GM21447 (cell line): ENCODE data around the gene RHEB.

Experiments
- ATAC-seq: cut with Tn5 transposase; IDR thresholded peaks from one replicate; pipeline ENCODE4 v1.9.1; 2021; ENCODE audit not compliant: unreplicated experiment

RHEB gene, protein sequence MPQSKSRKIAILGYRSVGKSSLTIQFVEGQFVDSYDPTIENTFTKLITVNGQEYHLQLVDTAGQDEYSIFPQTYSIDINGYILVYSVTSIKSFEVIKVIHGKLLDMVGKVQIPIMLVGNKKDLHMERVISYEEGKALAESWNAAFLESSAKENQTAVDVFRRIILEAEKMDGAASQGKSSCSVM

DNA sequence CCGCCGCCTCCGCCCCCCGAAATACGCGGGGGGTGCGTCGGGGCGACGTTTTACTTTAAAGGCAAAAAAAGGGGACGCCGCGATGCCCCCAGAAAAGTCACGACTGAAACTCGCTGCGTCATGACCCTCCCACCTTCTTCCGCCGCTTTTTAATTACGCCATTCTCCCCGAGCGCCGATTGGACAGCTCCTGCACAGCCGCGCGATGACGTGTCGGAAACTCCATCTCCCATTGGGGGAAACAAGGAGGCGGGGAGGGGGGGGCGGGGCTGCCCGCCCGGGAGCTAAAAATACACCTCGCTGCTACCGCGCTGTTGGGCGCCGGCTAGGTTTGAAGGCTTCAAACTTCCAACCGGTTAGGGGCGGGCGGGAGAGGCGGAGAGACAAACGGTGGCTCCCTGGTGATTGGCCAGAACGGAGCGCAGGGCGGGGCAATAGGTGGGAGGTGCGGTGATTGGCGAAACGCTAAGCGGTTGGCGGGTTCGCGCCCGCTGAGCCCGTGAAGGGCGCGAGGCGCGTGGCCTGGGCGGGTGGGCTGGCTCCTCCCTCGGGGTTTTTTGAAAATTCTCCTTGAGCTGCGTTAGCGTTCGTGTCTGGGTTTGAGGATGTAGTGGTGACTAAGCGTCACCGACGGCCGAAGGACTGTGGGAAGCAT is at the start of gene RHEB:
RHEB (minus strand) TSS at position 131 of the 654 bp plus-strand sequence. CDS start 384 bp downstream, outside the sequence.
- peak; percentile 78 for ATAC-seq

DNA sequence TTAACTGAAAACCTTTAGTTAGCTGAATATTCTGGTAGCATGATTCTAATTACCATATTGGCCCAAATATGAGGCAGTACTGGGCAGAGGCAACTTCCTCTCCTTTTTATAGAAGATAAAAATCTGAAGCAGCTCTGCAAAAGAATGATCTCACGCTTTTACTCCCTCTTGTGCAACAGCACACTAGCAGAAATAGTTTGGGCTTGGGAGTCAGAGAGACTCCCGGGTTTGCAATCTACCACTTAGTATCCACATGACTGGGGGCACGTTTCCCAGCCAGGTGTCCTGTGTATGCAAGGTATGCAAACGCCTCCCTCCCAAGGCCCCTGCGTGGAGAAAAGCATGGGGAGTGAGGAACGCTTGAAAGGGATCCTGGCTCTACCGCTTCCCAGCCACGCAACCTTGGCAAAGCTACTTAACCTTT is 47.2 kb upstream of the RHEB start:
- no peak for ATAC-seq

DNA sequence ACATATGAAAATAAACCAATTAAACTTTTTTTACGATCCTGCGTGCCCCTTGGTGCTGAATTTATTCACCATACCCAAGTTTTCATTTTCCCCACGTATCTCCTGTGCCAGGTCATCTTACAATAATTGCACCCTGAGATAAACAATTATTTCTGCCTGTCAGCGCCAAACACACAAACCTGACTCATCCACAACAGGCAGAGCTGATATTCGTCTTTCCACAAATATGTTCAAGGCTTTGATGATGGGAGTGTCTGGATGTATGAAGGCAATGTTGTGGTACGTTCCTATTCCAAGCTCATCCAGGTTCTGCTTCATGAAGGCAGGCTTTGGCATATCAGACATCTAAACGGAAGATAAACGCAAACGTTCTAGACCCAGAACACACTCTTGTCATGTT is 45.8 kb upstream of the RHEB start:
- no peak for ATAC-seq

- ATAC-seq, result no peak
Observed at GRCh38 chr7:151560243-151560642, 40.5 kb upstream of the RHEB start.

- no peak for ATAC-seq
Observed at GRCh38 chr7:151559557-151560183, 40.0 kb upstream of the RHEB start.

DNA sequence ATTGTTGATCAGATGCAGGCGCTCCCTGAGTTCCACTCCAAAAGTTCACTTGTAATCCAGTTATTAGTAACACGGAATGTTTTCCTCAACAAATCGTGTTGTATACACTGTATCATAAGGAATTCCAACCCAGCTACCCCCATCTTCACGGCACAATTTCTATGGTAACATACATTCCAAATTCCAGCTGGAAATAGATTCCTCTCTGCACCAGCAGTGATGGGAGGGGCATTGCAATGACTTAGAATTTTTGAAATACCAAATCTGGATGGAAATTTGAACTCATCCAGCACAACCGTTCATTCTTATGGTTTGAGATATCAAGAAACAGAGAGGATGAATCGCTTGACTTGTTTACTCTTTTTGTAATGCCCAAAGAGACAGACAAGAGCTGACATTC is 38.9 kb upstream of the RHEB start:
- ATAC-seq, result no peak

DNA sequence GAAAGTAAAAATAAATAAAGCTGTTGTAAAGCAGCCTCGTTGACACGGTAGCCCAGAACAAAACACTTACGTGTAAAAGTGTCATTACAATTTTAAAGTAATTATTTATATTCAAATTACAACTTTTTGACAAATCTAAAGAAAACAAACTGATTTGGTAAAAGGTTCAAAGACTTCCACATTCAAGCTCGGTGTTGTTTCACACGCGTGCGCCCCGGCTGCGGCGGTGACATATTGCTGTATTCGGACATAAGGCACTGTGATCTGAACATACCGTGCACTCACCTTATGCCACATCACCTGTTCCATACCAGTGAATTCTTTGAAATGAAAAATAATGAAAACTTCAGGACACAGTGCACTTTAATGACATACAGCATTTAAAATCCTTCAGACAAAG is 36.9 kb upstream of the RHEB start:
- ATAC-seq, result no peak

DNA sequence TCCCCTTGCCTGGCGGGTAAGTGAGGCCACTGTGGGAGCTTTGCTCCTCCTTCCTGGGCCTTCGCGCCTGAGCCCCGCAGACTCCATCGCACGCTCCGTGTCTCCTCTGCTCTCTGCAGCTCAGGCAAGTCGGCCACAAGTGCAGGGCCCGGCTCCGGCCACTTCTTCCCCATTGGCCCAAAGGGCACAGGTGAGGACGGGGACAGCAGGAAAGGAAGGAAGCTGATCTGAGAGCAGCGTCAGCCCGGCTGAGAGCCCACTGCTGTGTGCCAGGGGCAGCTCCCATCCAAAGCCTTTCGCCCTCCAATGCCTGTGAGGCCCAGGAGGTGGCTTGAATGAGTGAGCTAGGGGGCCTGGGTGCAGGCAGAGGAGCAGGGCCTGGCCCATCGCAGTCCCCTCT is 33.7 kb upstream of the RHEB start:
- no peak for ATAC-seq

DNA sequence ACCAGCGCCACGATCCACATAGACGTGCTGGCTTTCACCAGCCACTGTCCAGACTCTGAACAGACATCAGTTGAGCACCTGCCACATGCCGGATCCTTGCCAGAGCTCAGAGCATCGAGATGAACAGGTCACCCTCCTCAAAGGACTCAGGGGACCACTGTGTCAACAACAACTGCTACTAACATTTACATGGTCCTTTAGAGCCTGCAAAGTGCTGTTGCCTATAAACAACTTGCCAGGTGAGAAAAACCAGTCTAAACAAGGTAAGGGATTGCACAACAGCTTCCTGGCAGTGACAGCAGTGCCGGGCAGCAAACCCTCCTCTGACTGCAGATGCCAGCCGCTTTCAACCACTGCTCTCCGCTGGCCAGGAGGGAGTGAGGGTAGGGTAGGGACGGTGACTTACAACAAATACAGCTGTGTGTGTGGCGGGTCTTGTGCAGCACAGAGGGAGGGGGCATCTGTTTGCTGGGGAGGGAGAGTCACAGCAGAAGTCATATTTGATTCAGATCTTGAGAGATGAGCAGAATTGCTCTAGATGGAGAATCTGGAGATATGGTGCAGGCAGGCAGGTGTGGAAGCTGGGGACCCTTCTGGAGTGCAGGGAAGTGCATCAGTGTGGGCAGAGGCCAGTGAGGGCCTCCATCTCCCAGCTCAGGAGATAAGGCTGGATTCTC is 32.8 kb upstream of the RHEB start:
- ATAC-seq, result no peak

GRCh38 chr7:151551820-151552219 is 32.1 kb upstream of the RHEB start:
- ATAC-seq, result no peak

DNA sequence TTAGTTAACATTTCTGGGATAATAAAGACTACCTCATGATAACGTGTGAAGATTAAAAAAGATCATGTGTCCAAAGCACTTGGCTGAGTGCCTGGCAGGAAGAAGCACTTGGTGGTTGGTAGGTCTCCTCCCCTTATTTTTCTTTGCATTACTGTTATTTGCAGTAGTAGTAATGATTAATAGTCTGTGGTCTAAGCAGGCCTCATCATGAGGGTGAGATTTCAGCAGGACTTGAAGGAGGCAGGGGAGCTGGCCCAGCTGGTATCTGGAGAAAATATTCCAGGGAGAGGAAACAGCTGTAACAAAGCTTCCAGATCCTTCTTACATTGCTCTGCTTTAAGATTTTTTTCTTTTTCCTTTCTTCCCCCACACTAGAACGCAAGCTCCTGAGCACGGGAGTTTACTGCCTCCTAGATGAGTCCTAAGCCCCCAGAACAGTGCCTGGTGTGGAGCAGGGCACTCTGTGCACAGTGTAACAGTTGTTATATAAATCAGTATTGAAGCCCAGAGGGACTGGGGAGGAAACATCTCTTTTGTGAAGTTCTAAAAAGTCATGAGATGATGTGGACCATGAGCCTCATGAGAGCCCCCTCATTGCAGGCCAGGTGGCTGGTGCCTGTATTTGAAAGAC is 31.1 kb upstream of the RHEB start:
- ATAC-seq, result no peak

- ATAC-seq, result no peak
Observed at GRCh38 chr7:151549644-151550043, 29.9 kb upstream of the RHEB start.

DNA sequence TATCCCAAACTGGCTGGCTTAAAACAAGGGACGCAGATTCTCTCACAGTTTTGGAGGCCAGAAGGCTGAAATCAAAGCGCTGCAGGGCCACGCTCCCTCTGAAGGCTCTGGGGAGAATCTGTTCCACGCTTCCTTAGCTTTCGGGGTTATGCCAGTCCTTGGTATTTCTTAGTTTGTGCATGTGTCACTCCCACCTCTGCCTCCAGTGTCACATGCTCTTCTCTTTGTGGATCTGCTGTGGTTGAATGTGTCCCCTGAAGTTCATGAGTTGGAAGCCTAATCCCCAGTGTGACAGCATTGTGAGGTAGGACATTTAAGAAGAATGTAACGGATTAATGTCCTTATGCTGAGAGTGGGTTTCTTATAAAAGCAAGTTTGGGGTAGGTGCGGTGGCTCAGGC is 29.4 kb upstream of the RHEB start:
- no peak for ATAC-seq

DNA sequence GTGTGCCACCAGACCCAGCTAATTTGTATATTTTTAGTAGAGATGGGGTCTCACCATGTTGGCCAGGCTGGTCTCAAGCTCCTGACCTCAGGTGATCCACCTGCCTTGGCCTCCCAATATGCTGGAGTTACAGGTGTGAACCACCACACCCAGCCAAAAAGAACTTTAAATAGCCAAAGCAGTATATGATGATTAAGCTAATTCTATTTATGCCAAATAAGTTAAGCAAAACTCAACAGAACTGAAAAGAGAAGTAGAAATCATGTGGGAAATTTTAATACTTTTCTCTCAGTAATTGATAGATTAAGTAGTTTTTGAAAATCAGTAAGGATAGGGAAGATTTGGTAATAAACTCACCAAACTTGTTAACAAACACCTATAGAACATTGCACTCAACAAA is 24.5 kb upstream of the RHEB start:
- no peak for ATAC-seq

GRCh38 chr7:151542606-151543130 is 23.0 kb upstream of the RHEB start:
- ATAC-seq, result no peak

- ATAC-seq, result no peak
Observed at GRCh38 chr7:151541709-151542499, 22.2 kb upstream of the RHEB start.

DNA sequence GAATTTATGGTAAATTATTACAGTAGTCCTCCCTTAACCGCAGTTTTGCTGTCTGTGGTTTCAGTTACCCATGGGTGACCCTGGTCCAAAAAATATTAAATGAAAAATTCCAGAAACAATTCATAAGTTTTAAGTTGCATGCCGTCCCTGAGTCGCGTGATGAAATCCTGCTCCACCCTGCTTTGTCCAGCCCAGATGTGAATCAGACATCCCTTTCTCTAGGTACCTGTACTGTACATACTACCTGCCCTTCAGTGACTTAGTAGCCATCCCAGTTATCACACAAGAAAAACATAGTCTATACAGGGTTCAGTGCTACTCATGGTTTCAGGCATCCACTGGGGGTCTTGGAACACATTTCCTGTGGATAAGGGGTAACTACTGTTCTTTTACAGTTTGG is 20.5 kb upstream of the RHEB start:
- ATAC-seq, result no peak

- ATAC-seq, result no peak
Observed at GRCh38 chr7:151539088-151539671, 19.5 kb upstream of the RHEB start.

DNA sequence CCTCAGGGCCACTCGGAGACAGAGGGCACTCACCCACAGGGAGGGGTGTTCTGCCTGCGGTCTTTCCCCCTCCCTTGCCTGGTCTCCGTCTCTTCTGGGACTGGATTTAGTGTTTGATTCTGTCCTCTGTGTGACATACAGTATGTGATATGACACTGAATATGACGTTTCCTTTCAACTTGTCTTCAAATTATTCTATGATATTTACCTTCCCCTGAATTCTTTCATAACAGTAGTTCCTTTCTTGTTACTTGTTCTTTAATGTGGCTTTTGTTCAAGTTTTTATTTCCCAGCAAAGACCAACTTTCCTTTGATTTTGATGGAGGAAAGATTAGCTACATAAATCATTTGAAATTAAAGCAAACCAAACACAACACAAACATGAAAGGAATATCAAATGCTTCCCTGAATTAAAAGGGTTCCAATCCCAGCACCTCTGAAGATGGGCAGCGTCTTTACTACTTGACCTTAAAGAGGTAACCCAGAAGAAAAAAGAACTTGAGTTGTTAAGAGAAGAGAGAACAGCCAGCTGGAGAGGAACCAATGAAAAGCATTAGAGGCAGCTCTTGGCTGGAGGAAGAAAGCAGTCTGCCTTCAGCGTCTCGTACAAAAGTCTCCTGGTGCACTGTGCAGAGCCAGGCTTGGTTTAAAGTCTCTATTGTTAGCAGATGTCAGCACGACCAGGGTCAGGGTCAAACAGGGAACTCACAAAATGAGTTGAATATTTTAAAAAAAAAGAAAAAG is 18.3 kb upstream of the RHEB start:
- no peak for ATAC-seq
